Smooth muscle cell (in vitro differentiated cells): ENCODE measurements around the gene GALM. TPM values are rescaled to one million over a fixed set of nuclear protein-coding genes. Genes with fewer than 3 reads are reported as not detected.
A peak's percentile ranks its signal among the peaks of the same experiment; 100 is the strongest.
"Not testable (repeated sequence)": the region's sequence is repeated elsewhere in the genome, so short reads cannot be mapped to it uniquely, and the experiment has no call there.

Experiments
- DNase-seq: peaks from one replicate; lab custom pipeline; 2025; ENCODE audit not compliant: unreplicated experiment; lab: John Stamatoyannopoulos, UW
- H2AFZ ChIP-seq: fragments of 200-600 bp; sonication (generic); 2 replicates; pipeline ENCODE4 v1.6.0; 2016; ENCODE audit warnings: antibody characterized with exemption, low read depth, mild to moderate bottlenecking
- H3F3A ChIP-seq: fragments of 200-600 bp; sonication (generic); 2 replicates; pipeline ENCODE4 v1.6.0; 2017; ENCODE audit warnings: antibody characterized with exemption, low read depth
- H3K27ac ChIP-seq: fragments of 200-600 bp; sonication (generic); 2 replicates; pipeline ENCODE4 v1.5.1; 2016; ENCODE audit warnings: low read depth, mild to moderate bottlenecking
- H3K27me3 ChIP-seq: fragments of 200-600 bp; sonication (generic); 2 replicates; pipeline ENCODE4 v1.6.1; 2016; ENCODE audit warnings: low read depth, mild to moderate bottlenecking
- H3K36me3 ChIP-seq: fragments of 200-600 bp; sonication (generic); 2 replicates; pipeline ENCODE4 v1.5.1; 2016; ENCODE audit warnings: low read depth
- H3K4me1 ChIP-seq: fragments of 200-600 bp; sonication (generic); 2 replicates; pipeline ENCODE4 v1.5.1; 2016; ENCODE audit warnings: low read depth
- H3K4me2 ChIP-seq: fragments of 200-600 bp; sonication (generic); 2 replicates; pipeline ENCODE4 v1.6.0; 2016; ENCODE audit warnings: mild to moderate bottlenecking
- H3K4me3 ChIP-seq: fragments of 200-600 bp; sonication (generic); 2 replicates; pipeline ENCODE4 v1.5.1; 2016; ENCODE audit warnings: mild to moderate bottlenecking
- H3K79me2 ChIP-seq: fragments of 200-600 bp; sonication (generic); 2 replicates; pipeline ENCODE4 v1.6.0; 2016; ENCODE audit warnings: low read depth, mild to moderate bottlenecking
- H3K9ac ChIP-seq: fragments of 200-600 bp; sonication (generic); 2 replicates; pipeline ENCODE4 v1.6.0; 2016; ENCODE audit warnings: low read depth
- H3K9me3 ChIP-seq: fragments of 200-600 bp; sonication (generic); replicated peaks from 2 replicates; pipeline ENCODE4 v1.5.1; 2016; ENCODE audit warnings: low read depth
- H4K20me1 ChIP-seq: fragments of 200-600 bp; sonication (generic); 2 replicates; pipeline ENCODE4 v1.6.0; 2016; ENCODE audit warnings: low read depth
- CTCF ChIP-seq: fragments of 200-600 bp; sonication (generic); IDR thresholded peaks from 2 replicates; pipeline ENCODE4 v1.5.1; 2017; ENCODE audit warnings: borderline replicate concordance, mild to moderate bottlenecking, antibody characterized with exemption; ENCODE audit not compliant: insufficient read depth, poor library complexity, severe bottlenecking
- WGBS: methylation state at CpG from one replicate; pipeline ENCODE4 v1.1.7; 2016; ENCODE audit warnings: low lambda C conversion rate; 5-methylcytosine and 5-hydroxymethylcytosine counted together
- polyA plus RNA-seq: library from polyadenylated mRNA; unstranded; fragments of >200 nt; fragmentation: Nextera tagmentation; extraction: Ambion mirVana; gene quantifications from 2 replicates; pipeline ENCODE4 v1.2.1, GENCODE V29; 2016
- total RNA-seq: library from RNA; depleted of rRNA; stranded (reverse); fragments of >200 nt; gene quantifications from 2 replicates; pipeline ENCODE4 v1.2.3, GENCODE V29; 2014

GALM gene
- total and polyA plus RNA-seq, 2 experiments from 2014 or later, result 13.1 to 18.9 TPM

GRCh38 chr2:38700113-38700785 lies 34.3 kb downstream of the GALM start:
- H3F3A ChIP-seq, result peaks cover 15% of the 10 kb centered on the region
- TF ChIP-seq CTCF, result no peak
- H2AFZ ChIP-seq, result no peak overlapping the region

DNA sequence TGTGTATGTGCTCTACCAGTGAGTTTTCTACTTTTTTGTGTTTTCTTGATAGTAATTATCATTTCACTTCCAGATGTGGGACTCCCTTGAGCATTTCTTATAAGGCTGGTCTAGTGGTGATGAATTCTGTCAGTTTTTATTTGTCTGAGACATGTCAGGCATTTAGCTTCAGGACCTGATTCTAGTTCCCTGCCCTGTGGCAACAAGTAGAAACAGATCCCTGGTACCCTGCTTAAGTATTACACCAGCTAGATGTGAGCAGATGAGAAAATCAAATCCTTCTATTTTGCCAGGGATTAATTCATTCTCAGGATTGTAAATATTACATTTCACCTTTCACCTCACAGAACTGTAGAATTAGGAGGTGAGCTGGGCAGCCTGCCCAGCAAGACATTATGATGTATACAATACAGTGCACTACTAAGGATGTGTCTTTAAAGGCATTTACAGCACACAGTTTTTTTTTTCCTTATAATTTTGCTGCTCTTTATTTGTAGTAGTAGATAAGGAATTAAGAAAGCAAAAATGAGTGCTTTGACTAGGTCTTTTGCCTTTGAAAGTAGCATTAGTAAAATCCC lies 35.1 kb downstream of the GALM start:
- Histone ChIP-seq H2AFZ (no peak overlapping the region), H3K36me3 (no peaks in the 10 kb centered on the region), H3F3A (peaks cover 15% of the 10 kb centered on the region), H3K9ac (no peak overlapping the region), H3K4me2 (no peak overlapping the region), H3K4me3 (no peak overlapping the region), H4K20me1 (no peaks in the 10 kb centered on the region), H3K27ac (peak overlapping the region; percentile 95), H3K27me3 (no peaks in the 10 kb centered on the region), H3K9me3 (no peaks in the 10 kb centered on the region), H3K79me2 (no peaks in the 10 kb centered on the region), H3K4me1 (peaks cover 8% of the 10 kb centered on the region)
- TF ChIP-seq CTCF, result no peak
- DNase-seq, result no peak

More at GRCh38 chr2:38700113-38700785, 34.3 kb downstream of the GALM start:
- H3K9ac ChIP-seq, result no peak overlapping the region
- H3K27me3 ChIP-seq, result no peaks in the 10 kb centered on the region
- H3K4me1 ChIP-seq, result peaks cover 8% of the 10 kb centered on the region
- no peaks in the 10 kb centered on the region for H3K9me3 ChIP-seq
- no peaks in the 10 kb centered on the region for H3K79me2 ChIP-seq
- no peaks in the 10 kb centered on the region for H4K20me1 ChIP-seq
- peak overlapping the region; percentile 95 for H3K27ac ChIP-seq
- no peak for DNase-seq
- H3K4me2 ChIP-seq, result no peak overlapping the region
- H3K36me3 ChIP-seq, result no peaks in the 10 kb centered on the region
- H3K4me3 ChIP-seq, result no peak overlapping the region
- WGBS, result 87% methylated on average over 9 of the region's 9 CpGs

DNA sequence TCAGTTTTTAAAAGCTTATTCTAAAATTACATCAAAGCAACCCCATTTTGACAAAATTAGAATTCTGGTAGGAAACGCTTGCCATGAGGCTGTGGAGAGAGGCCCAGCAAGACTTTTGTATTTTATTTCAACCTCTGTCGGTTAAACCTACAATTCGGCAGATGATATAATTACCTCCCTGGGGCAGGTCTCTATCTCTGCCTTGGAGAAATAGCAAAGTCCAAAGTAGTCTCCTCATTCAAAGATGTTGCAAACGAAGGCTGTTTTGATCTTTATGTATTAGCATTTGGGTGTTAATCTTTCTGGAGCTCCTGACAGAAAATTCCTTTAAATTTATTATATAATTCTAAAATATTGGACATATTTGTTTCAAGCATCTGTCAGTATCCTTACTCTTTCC lies 35.6 kb downstream of the GALM start:
- no peak for TF ChIP-seq CTCF
- Histone ChIP-seq H3K9me3 (no peaks in the 10 kb centered on the region), H3K4me2 (peak overlapping the region; percentile 65), H3K4me3 (no peak overlapping the region), H3K4me1 (peaks cover 8% of the 10 kb centered on the region), H3K79me2 (no peaks in the 10 kb centered on the region), H3F3A (peaks cover 15% of the 10 kb centered on the region), H2AFZ (no peak overlapping the region), H3K27me3 (no peaks in the 10 kb centered on the region), H3K36me3 (no peaks in the 10 kb centered on the region), H4K20me1 (no peaks in the 10 kb centered on the region), H3K27ac (peak overlapping the region; percentile 95), H3K9ac (no peak overlapping the region)
- WGBS, result 71% methylated on average over 4 of the region's 4 CpGs
- DNase-seq, result no peak

GRCh38 chr2:38702413-38702812 lies 36.5 kb downstream of the GALM start:
- Histone ChIP-seq H3K4me1 (peaks cover 8% of the 10 kb centered on the region), H3F3A (peaks cover 15% of the 10 kb centered on the region), H4K20me1 (no peaks in the 10 kb centered on the region), H3K9ac (peak overlapping the region; percentile 14), H3K27me3 (no peaks in the 10 kb centered on the region), H3K9me3 (no peaks in the 10 kb centered on the region), H3K4me3 (no peak overlapping the region), H3K79me2 (no peaks in the 10 kb centered on the region), H2AFZ (no peak overlapping the region), H3K36me3 (no peaks in the 10 kb centered on the region), H3K4me2 (peak overlapping the region; percentile 65), H3K27ac (peak overlapping the region; percentile 95)
- DNase-seq, result no peak
- WGBS, result 13% methylated on average over 1 of the region's 1 CpG
- TF ChIP-seq CTCF, result no peak

- peak overlapping the region; percentile 95 for H3K27ac ChIP-seq
Measured at GRCh38 chr2:38703336-38703735, 37.4 kb downstream of the GALM start.

More at GRCh38 chr2:38703336-38703735, 37.4 kb downstream of the GALM start:
- Histone ChIP-seq H3K4me2 (peak overlapping the region; percentile 72), H3F3A (peaks cover 15% of the 10 kb centered on the region)
- not testable (repeated sequence) for DNase-seq, H4K20me1 ChIP-seq, H2AFZ ChIP-seq, H3K79me2 ChIP-seq, H3K4me3 ChIP-seq, H3K4me1 ChIP-seq, H3K27me3 ChIP-seq, H3K9me3 ChIP-seq, H3K36me3 ChIP-seq, H3K9ac ChIP-seq
- WGBS, result 26% methylated on average over 5 of the region's 5 CpGs
